Vagina (tissue), 2 donors: ENCODE results near the gene CDHR3.

Source experiments
- POLR2A ChIP-seq, 2 donors: fragments of 450-650 bp; IDR thresholded peaks; one replicate each; pipeline ENCODE4 v1.6.1; 2017; ENCODE audit warnings: antibody characterized with exemption in 2 of 2, mild to moderate bottlenecking in 2 of 2, moderate library complexity in 2 of 2
- TF ChIP-seq, protein P1 (sequence below), 3 experiments: fragments of 450-650 bp in 2 of 3; fragments of 200-600 bp in 1 of 3; sonication (generic) in 1 of 3; IDR thresholded peaks; one replicate each; pipeline ENCODE4 v1.5.1; 2017 to 2019; ENCODE audit warnings: antibody characterized with exemption in 3 of 3, mild to moderate bottlenecking in 2 of 3, moderate library complexity in 2 of 3

DNA sequence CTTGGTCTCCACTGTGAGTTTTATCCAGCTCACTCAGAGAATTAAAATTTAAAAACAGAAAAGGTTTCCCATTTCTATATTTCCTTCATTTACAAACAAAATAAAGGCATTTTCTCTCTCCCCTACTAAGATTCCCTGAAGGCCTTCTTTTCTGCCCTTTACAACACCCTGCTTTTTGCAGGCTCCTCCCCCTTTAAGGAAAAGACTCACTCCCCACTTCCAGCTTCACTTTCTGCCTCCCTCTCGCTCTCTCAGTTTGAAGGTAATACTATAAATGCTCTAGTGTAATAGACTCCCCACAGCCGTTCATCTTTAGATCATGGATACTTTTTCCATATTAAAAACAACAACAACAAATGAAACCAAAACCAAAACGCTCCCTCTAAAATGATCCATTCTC is 53.3 kb downstream of the CDHR3 start:
- TF ChIP-seq, protein P1, sequence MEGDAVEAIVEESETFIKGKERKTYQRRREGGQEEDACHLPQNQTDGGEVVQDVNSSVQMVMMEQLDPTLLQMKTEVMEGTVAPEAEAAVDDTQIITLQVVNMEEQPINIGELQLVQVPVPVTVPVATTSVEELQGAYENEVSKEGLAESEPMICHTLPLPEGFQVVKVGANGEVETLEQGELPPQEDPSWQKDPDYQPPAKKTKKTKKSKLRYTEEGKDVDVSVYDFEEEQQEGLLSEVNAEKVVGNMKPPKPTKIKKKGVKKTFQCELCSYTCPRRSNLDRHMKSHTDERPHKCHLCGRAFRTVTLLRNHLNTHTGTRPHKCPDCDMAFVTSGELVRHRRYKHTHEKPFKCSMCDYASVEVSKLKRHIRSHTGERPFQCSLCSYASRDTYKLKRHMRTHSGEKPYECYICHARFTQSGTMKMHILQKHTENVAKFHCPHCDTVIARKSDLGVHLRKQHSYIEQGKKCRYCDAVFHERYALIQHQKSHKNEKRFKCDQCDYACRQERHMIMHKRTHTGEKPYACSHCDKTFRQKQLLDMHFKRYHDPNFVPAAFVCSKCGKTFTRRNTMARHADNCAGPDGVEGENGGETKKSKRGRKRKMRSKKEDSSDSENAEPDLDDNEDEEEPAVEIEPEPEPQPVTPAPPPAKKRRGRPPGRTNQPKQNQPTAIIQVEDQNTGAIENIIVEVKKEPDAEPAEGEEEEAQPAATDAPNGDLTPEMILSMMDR (IDR thresholded peaks at IDR 0.05): no peak
- TF ChIP-seq POLR2A (IDR thresholded peaks at IDR 0.05): no peak
